Thyroid gland (tissue), 4 donors: Measurements from ENCODE around the gene MAP6D1.

ENCODE experiments used
- POLR2A ChIP-seq, 2 donors: fragments of 450-650 bp; IDR thresholded peaks; one replicate each; pipeline ENCODE4 v1.6.1; 2017; ENCODE audit warnings: antibody characterized with exemption in 2 of 2, mild to moderate bottlenecking in 2 of 2, moderate library complexity in 1 of 2
- TF ChIP-seq, protein P1 (sequence below), 6 experiments: fragments of 200-600 bp in 3 of 6; fragments of 450-650 bp in 3 of 6; sonication (generic) in 3 of 6; IDR thresholded peaks; one replicate each; pipeline ENCODE4 v1.5.1; 2016 to 2019; ENCODE audit warnings: antibody characterized with exemption in 6 of 6, mild to moderate bottlenecking in 2 of 6, inconsistent platforms in 1 of 6, moderate library complexity in 1 of 6

- no peak for TF ChIP-seq POLR2A (IDR thresholded peaks at IDR 0.05)
- TF ChIP-seq, protein P1, sequence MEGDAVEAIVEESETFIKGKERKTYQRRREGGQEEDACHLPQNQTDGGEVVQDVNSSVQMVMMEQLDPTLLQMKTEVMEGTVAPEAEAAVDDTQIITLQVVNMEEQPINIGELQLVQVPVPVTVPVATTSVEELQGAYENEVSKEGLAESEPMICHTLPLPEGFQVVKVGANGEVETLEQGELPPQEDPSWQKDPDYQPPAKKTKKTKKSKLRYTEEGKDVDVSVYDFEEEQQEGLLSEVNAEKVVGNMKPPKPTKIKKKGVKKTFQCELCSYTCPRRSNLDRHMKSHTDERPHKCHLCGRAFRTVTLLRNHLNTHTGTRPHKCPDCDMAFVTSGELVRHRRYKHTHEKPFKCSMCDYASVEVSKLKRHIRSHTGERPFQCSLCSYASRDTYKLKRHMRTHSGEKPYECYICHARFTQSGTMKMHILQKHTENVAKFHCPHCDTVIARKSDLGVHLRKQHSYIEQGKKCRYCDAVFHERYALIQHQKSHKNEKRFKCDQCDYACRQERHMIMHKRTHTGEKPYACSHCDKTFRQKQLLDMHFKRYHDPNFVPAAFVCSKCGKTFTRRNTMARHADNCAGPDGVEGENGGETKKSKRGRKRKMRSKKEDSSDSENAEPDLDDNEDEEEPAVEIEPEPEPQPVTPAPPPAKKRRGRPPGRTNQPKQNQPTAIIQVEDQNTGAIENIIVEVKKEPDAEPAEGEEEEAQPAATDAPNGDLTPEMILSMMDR (IDR thresholded peaks at IDR 0.05), result no peak
Measured at GRCh38 chr3:183824761-183825455, 469 bp downstream of the MAP6D1 start.
